ENCODE data around the gene SCO1.
A peak's percentile ranks its signal among the peaks of the same experiment; 100 is the strongest.
"Not testable (repeated sequence)": the region's sequence is repeated elsewhere in the genome, so short reads cannot be mapped to it uniquely, and the experiment has no call there.

The SCO1 gene

GRCh38 chr17:10697092-10698081, at the start of gene SCO1, which contains the start of gene ADPRM:
SCO1 (minus strand) TSS chr17:10697533; CDS start chr17:10697507, 26 bp downstream.
ADPRM (plus strand) TSS chr17:10697594; CDS start chr17:10704927, 7,333 bp downstream.
- peak; percentile 92 for DNase-seq

- DNase-seq = no peak
Measured at GRCh38 chr17:10745231-10745630, 47.9 kb upstream of the SCO1 start.

GRCh38 chr17:10744501-10745000, 47.2 kb upstream of the SCO1 start:
- DNase-seq = no peak

GRCh38 chr17:10743316-10744009, 46.1 kb upstream of the SCO1 start:
- DNase-seq = no peak

- no peak for DNase-seq
Measured at GRCh38 chr17:10742431-10742830, 45.1 kb upstream of the SCO1 start.

- DNase-seq = no peak
Measured at GRCh38 chr17:10741416-10742135, 44.2 kb upstream of the SCO1 start.

- no peak for DNase-seq
Measured at GRCh38 chr17:10739386-10739785, 42.1 kb upstream of the SCO1 start.

GRCh38 chr17:10738521-10739258, 41.4 kb upstream of the SCO1 start:
- DNase-seq = no peak

GRCh38 chr17:10737736-10738135, 40.4 kb upstream of the SCO1 start:
- DNase-seq = no peak

GRCh38 chr17:10737168-10737622, 39.9 kb upstream of the SCO1 start:
- peak; percentile 60 for DNase-seq

GRCh38 chr17:10735821-10736220, 38.5 kb upstream of the SCO1 start:
- no peak for DNase-seq

GRCh38 chr17:10735251-10735650, 37.9 kb upstream of the SCO1 start:
- no peak for DNase-seq

GRCh38 chr17:10733666-10734065, 36.3 kb upstream of the SCO1 start:
- DNase-seq = no peak

GRCh38 chr17:10732121-10732520, 34.8 kb upstream of the SCO1 start:
- not testable (repeated sequence) for DNase-seq

- DNase-seq = no peak
Measured at GRCh38 chr17:10731408-10731879, 34.1 kb upstream of the SCO1 start.

GRCh38 chr17:10730247-10730646, 32.9 kb upstream of the SCO1 start:
- not testable (repeated sequence) for DNase-seq

GRCh38 chr17:10729334-10730193, 32.2 kb upstream of the SCO1 start, which contains the start of gene TMEM220:
TMEM220 (minus strand) TSS chr17:10730023; CDS start chr17:10729851, 172 bp downstream.
- peak; percentile 24 for DNase-seq

- no peak for DNase-seq
Measured at GRCh38 chr17:10728331-10728892, 31.1 kb upstream of the SCO1 start.

- no peak for DNase-seq
Measured at GRCh38 chr17:10727192-10727591, 29.9 kb upstream of the SCO1 start.

GRCh38 chr17:10726196-10726595, 28.9 kb upstream of the SCO1 start:
- DNase-seq = no peak
